CD4-positive, alpha-beta T cell treated with Interleukin-2 at 100 ng/mL for 4 hours (primary cell): ENCODE measurements around the gene YIF1A.
"Not testable (repeated sequence)": the region's sequence is repeated elsewhere in the genome, so short reads cannot be mapped to it uniquely, and the experiment has no call there.

Experiments
- DNase-seq: peaks from one replicate; pipeline ENCODE4 v3.0.0-alpha.2; 2020; ENCODE audit warnings: low spot score

The YIF1A gene

GRCh38 chr11:66268952-66269905 lies 19.7 kb downstream of the YIF1A start:
- DNase-seq = peak; percentile 31

DNA sequence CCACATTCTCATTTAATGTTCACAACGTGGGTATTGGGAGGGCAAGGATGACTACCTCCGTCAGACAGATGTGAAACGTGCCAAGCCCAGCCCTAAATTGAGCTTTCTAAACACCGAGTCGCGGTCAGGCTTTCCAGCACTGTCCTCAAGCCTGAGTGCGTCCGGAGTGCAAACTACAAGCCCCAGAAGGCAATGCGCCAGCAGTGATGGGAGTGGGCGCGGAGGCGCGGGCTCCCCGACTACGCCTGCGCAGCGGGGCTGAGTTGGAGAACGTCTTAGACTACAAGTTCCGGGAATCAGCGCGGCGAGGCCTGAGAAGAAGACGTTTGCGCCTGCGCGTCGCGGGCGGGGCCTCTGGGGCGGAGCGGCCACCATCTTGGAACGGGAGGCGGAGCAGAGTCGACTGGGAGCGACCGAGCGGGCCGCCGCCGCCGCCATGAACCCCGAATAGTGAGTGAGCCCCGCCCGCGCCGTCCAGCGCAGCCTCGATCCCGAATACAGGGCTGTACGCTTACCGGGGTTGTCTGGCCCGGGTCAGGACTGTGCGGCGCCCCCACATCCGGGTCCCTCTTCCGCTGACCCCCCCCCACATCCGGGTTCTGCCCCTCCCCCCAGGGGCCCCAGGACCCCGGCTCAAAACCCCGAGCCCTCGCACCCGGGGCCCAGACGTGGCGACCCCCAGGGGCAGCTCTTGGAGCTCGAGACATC lies 20.5 kb downstream of the YIF1A start, which contains the start of gene RAB1B:
Gene RAB1B, plus strand, starts transcription at position 396 of the 708 bp plus-strand sequence. Its CDS starts 41 bp downstream, at position 437.
- peak; percentile 100 for DNase-seq

- DNase-seq = peak; percentile 85
Observed at GRCh38 chr11:66267379-66268243, 21.3 kb downstream of the YIF1A start.

DNA sequence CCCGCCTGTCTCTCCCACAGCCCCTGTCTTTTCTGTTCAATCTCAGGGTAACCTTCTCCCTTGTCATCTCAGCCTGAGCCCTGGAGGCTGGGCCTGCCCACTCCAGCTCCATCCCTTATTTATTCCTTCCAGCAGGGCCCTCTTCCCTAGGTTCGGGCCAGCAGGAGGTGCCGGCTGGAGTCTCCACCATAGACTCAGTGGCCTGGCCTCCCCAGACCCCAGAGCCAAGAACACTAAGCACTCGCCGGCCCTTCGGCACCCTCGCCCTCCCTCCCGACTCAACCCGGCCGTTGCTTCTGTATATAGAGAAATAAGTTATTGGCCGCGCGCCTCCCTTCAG lies 21.9 kb downstream of the YIF1A start:
- DNase-seq = no peak

DNA sequence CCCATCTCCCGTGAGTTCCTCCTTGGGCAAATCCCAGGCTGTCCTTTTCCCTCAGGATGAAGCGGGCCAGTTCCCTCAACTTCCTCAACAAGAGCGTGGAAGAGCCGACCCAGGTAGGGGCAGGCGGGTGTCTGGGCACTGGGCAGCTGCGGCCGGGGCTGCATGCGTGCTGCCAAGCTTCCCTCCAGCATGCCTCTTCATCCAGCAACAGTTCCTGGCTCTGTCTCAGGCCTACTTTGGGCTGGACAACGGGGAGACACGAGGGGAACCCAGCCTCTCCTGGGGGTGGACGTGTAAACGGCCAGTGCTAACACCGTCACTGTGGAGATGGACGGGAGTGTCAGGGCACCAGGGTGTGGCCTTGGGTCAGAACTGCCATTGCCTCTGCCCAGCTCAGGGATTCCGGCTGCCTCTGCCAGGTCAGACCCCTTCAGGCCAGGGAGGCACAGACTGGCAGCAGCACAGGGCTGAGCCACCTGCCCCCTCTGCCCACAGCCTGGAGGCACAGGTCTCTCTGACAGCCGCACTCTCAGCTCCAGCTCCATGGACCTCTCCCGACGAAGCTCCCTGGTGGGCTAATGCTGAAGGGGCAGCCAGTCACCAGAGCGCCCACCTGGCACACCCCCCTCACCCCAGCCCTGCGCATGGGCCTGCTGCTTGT lies 22.4 kb downstream of the YIF1A start:
- DNase-seq = no peak

DNA sequence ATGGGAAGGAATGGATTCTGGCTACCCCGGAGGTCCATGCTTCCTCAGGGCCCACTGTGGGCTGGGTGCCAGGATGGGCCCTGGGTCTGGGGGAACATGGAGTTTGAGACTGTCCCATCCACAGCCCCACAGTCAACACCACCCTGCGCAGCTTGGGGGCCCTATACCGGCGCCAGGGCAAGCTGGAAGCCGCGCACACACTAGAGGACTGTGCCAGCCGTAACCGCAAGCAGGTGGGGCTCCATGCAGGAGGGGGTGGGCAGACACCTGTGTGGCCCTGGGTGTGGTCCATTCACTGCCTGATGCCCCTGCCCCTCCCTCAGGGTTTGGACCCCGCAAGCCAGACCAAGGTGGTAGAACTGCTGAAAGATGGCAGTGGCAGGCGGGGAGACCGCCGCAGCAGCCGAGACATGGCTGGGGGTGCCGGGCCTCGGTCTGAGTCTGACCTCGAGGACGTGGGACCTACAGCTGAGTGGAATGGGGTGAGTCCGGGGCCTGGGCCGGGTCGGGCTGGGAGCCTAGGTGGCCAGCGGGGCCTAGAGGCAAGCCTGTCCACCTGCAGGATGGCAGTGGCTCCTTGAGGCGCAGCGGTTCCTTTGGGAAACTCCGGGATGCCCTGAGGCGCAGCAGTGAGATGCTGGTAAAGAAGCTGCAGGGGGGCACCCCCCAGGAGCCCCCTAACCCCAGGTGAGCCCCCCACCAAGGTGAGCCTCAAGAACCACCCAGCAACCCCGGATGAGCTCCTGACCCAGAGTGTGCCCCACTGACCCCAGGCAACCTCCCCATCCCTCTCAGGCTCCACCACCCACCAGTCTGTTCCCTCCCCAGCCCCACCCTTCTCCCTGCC lies 23.2 kb downstream of the YIF1A start:
- no peak for DNase-seq

DNA sequence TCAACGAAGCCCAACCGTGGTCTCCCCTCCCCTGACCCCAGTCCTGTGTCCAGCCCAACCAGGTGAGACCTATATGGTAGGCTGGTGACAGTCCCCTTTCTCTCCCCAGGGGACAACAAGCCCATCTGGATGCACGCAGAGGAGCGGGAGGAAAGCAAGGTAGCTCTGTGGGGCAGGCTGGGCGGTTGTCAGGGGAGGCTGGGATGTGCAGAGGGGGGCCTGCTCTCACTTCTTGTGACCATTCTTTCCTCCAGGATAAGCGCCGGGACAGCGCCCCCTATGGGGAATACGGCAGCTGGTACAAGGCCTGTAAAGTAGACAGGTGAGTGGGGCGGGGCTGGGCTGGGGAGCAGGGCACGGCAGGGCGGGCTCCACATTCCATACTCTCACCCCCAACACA lies 24.0 kb downstream of the YIF1A start:
- DNase-seq = peak; percentile 32

DNA sequence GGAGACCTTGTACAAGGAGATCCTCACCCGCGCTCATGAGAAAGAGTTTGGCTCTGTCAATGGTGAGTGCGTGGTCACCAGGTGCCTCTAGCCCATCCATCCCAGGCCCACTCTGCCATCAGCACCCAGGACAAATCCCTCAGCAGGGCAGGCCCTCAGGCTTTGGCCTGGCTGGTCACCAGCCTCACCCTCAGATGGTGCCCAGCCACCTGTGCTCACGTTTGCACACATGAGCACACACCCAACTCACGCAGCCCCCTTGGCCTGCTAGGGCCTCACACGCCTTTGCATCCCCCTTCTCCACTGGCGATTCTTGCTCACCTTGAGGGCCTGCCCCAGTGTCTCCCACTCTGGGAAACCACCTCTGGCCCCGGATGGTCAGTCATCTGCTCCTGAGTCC lies 24.6 kb downstream of the YIF1A start:
- DNase-seq = no peak

- DNase-seq = no peak
Observed at GRCh38 chr11:66263785-66264184, 25.2 kb downstream of the YIF1A start.

DNA sequence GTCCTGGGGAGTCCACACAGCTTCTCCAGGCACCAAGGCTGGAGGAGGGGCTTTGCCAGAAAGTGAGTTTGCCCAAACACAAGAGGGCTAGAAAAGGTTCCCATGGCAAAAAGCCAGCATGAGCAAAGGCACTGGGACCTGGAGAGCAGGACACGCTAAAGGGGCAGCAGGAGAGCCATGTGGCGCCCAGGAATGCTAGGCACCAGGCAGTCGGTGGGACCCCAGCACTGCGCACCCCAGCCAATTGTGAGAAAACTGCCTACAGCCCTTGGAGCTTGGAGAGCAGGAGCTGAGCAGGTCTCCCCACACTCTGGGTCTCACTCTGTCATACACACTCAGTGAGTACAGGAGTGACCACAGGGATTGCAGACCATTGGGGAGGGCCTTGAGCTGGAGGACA lies 25.7 kb downstream of the YIF1A start:
- DNase-seq = no peak

DNA sequence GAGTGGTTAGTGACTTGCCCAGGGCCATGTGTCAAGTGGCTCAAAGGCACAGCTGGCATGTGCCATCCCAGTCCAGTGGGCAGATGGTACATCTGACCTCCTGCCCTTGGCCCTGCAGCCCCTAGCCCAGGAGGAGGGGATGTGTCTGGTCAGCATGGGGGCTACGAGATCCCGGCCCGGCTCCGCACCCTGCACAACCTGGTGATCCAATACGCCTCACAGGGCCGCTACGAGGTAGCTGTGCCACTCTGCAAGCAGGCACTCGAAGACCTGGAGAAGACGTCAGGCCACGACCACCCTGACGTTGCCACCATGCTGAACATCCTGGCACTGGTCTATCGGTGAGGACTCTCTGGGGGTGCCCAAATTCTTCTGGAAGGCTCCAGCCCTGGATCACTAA lies 26.2 kb downstream of the YIF1A start:
- DNase-seq = no peak

DNA sequence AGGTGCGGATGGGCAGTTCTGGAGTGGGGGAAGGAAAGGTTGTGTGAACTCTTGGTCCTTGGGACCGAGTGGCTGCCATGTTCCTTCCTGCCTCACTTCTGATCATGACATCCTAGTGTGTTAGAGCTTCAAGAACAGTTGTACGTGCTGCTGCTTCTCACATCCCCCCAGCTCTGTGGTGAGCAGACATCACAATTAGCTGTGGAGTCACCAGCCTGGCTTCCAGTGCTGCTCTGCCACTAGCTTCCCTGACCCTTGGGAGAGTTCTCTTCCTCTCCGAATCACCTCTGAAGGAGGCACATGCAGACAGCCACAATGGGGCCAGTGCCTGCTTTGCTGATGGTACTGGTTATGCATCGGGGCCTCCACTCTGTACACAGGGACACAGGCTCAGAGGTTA lies 26.8 kb downstream of the YIF1A start:
- no peak for DNase-seq

- no peak for DNase-seq
Observed at GRCh38 chr11:66261578-66261977, 27.4 kb downstream of the YIF1A start.

DNA sequence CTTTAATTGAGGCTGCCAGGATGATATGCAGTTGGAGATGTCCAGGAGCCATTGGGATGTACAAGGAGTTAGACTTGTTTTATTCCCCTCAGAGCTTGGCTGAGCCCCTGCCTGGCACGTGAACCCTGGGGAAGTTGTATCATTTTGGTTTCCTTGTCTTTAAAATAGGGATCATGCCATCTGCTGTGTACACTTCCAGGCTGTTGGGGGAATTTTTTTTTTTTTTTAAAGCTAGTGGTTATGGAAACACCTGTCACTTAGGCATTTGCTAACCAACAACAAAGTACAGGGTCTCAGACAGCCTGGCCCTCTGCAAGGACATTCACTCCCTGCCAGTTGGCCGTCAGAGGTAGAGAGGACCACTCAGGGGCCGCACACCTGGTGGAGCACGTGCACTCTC lies 29.0 kb downstream of the YIF1A start:
- DNase-seq = no peak

GRCh38 chr11:66259225-66259624 lies 29.7 kb downstream of the YIF1A start:
- no peak for DNase-seq

- DNase-seq = no peak
Observed at GRCh38 chr11:66258473-66258893, 30.5 kb downstream of the YIF1A start.

DNA sequence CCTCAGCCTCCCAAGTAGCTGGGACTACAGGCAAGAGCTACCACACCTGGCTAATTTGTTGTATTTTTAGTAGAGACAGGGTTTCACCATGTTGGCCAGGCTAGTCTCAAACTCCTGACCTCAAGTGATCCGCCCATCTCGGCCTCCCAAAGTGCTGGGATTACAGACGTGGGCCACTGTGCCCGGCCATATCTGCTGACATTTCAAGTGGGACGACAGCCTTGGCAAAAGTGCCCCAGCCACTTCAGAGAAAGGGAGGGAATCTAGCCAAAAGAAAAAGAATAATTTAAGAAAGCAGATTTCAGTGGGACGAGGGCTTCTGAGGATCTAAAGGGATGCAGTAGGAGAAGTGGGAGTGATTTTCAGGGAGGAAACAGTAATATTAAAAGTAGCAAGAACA lies 35.9 kb downstream of the YIF1A start:
- DNase-seq = not testable (repeated sequence)

DNA sequence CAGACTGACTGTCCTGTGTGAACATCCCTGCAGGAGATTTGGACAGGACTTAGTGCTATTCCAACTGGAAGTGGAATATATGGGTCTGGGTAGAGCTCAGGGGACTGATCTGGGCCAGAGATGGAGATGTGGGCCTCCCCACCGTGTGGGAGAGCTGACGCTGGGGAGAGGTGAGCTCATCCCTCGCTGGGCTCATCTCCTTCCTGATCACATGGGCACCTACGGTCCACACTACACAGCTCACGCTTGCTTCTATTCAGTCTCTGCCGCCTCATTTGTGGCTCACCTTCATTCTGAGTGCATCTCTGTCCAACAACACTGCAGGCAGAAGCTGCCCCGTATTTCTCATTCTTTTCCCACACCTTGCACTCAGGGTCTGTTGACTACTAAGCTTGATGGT lies 37.1 kb downstream of the YIF1A start:
- no peak for DNase-seq

DNA sequence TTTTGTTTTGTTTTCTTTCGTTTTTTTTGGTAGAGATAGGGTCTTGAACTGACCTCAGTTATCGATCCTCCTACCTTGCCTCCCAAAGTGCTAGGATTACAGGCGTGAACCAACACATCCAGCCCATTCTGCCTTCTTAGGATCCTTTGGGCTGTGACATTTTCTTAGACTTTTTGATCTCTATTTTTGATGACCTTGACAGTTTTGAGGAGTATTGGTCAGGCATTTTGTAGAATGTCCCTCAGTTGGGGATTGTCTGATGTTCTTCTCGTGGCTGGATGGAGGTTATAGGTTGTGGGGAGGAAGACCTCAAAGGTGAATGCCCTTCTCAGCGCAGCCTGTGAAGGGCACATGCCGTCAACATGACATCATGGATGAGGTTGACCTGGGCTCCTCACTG lies 40.0 kb downstream of the YIF1A start:
- no peak for DNase-seq

DNA sequence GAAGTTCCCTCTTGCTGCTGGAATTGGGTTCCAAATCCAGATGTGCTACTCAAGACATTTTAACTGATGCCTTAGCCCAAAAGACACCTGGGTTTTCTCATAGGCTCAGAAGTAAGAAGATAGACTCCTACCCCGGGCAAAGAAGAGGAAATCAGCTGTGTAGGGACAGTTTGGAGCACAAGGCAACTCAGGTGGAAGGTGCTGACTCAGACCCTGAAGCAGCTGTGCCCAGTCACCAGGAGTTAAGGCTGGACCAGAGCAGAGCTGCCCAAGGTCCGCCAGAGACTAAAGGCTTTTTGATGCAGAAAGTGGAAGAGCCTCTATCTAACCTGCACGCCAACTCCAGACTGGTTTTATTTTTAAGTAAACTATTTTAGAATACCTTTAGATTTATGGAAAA lies 41.1 kb downstream of the YIF1A start:
- no peak for DNase-seq

GRCh38 chr11:66247295-66247694 lies 41.6 kb downstream of the YIF1A start:
- DNase-seq = no peak
